Mucosa of stomach (tissue), 1 donor: Measurements from ENCODE around the gene MCEMP1.

Experiments used
- H3K27me3 ChIP-seq: one replicate; pipeline ENCODE4 v1.7.0; 2013; ENCODE audit warnings: mild to moderate bottlenecking, low read length; ENCODE audit not compliant: control insufficient read depth, insufficient read depth
- H3K36me3 ChIP-seq: one replicate; pipeline ENCODE4 v1.7.0; 2013; ENCODE audit warnings: low read length; ENCODE audit not compliant: control insufficient read depth, insufficient read depth
- H3K4me1 ChIP-seq: one replicate; pipeline ENCODE4 v1.7.0; 2013; ENCODE audit warnings: mild to moderate bottlenecking, low read length; ENCODE audit not compliant: control insufficient read depth, insufficient read depth
- H3K4me3 ChIP-seq: one replicate; pipeline ENCODE4 v1.7.0; 2013; ENCODE audit warnings: low read length
- H3K9ac ChIP-seq: one replicate; pipeline ENCODE4 v1.7.0; 2013; ENCODE audit warnings: mild to moderate bottlenecking, low read length, moderate library complexity
- H3K9me3 ChIP-seq: one replicate; pipeline ENCODE4 v1.7.0; 2013; ENCODE audit warnings: mild to moderate bottlenecking, low read length, moderate library complexity; ENCODE audit not compliant: control insufficient read depth
- donor health status: Pancreatic carcinoma.

The MCEMP1 gene, protein sequence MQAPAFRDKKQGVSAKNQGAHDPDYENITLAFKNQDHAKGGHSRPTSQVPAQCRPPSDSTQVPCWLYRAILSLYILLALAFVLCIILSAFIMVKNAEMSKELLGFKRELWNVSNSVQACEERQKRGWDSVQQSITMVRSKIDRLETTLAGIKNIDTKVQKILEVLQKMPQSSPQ

DNA sequence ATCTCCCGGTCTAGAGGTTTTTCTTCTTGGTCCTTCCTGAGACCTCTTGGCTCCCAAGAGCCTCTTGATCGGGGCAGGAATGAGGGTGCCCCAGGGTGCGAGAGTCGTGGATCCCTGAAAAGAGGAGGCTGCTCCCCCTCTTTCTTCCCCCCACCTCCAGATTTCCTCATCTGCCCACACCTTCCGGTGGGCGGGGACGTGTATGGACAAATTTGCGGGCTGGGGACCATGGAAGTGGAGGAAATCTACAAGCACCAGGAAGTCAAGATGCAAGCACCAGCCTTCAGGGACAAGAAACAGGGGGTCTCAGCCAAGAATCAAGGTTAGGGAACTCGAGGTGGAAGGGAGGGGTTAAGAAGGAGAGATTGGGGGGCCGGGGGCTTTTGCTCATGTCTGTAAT, at the start of gene MCEMP1:
TSS of gene MCEMP1 (plus strand) at position 237 of the 400 bp plus-strand sequence. CDS start at position 268, 31 bp downstream.
- Histone ChIP-seq H3K4me1 (peaks cover 9% of the 10 kb centered on the region), H3K4me3 (no peak within 1 kb of the TSS)

DNA sequence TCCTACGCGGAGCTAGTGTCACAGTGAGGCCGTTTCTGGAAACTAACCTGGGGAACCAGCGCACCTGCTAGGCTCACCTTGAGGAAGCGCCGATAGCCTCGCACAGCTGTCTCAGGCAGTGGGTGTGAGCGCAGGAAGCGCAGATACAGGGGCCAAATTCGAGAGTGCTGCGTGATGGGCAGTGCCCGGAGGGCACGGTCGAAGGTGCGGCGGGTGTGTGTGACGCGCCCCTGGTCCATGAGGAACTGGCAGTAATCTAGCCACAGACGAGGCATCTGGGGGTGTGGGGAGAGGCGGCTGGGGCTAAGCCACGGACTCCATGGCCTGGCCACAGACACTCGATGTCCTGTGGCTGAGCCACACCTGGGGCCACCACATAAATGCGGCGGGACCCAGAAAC, 49.7 kb upstream of the MCEMP1 start:
- no peak overlapping the region for H3K4me3 ChIP-seq
- H3K27me3 ChIP-seq = no peaks in the 10 kb centered on the region
- peaks cover 8% of the 10 kb centered on the region for H3K36me3 ChIP-seq
- H3K4me1 ChIP-seq = peaks cover 21% of the 10 kb centered on the region
- no peak overlapping the region for H3K9ac ChIP-seq
- no peaks in the 10 kb centered on the region for H3K9me3 ChIP-seq

More for the DNA sequence above, at the start of gene MCEMP1:
- Histone ChIP-seq H3K9me3 (no peaks in the 10 kb centered on the region), H3K27me3 (peaks cover 28% of the 10 kb centered on the region), H3K9ac (no peak within 1 kb of the TSS), H3K36me3 (no peaks in the 10 kb centered on the region)

DNA sequence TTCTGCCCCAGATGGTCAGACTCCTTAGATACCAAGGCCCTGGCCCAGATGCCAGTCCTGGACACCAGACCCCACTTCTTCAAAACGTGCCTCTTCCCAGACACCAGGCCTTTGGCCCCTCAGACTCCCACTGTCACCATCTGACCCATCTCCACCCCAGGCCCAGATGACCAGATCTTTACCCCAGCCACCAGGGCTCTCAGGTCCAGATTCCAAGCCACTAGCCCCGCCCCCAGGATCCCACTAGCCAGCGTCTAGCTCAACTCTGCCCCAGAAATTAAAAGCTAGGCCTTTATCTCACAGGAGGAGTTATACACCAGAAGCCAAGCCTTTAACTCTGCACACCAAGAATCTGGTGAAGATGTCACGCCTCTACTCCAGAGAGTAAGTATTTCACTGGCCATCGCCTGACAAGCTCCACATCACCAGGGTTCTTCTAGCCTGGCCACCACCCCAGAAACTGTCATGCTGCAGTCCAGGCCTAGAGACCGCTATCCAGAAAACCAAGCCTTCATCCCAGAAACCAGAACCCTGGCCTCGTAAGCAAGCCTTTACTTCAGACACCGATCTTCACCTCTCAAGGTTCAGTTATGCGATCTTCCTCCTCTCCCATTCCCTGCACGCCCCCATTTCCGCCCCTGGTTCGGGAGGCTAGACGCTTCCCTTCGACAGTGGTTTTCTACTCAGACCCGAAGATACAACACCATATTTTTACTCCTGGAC, 48.1 kb upstream of the MCEMP1 start:
- peak overlapping the region; percentile 97 for H3K4me3 ChIP-seq
- no peaks in the 10 kb centered on the region for H3K27me3 ChIP-seq
- no peaks in the 10 kb centered on the region for H3K36me3 ChIP-seq
- H3K4me1 ChIP-seq = peaks cover 21% of the 10 kb centered on the region
- H3K9me3 ChIP-seq = no peaks in the 10 kb centered on the region
- H3K9ac ChIP-seq = peak overlapping the region; percentile 97

DNA sequence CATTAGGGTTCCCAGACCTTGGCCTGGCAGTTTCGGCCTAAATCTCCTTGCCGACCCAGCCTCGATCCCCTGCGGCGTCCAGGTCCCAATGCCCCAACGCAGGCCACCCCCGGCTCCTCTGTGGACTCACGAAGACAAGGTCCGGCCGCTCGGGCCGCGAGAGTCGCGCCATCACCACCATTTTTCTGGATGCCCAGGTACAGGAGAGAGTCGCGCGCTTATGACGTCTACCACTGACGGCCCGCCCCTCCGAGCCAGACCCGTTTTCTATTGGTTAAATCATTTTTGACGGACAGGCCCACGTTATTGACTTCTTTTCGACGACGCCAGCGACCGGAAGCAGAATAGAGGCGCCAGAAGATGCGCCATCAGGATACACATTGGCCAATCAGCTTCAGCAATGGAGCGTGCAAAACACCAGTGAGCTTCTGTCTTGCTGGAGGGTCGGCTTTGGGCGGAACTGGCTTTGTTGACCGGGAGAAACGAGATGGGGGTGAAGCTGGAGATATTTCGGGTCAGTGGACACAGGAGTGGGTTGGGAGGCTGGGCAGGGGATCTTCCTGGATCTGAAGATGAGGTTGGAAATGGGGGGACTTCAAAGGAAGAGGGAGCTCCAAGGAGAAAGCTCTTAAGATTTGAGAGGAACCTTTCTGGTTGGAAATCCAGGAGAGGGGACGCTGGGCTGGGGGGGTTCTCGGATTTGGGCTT, 47.4 kb upstream of the MCEMP1 start, which contains the start of the genes PET100 and XAB2:
TSS of gene PET100 (plus strand) at position 447 of the 708 bp plus-strand sequence. CDS start at position 488, 41 bp downstream.
TSS of gene XAB2 (minus strand) at position 199 of the 708 bp plus-strand sequence. CDS start at position 181, 18 bp downstream.
- Histone ChIP-seq H3K27me3 (no peaks in the 10 kb centered on the region), H3K9ac (peak within 1 kb of the TSS; percentile 97), H3K4me1 (peaks cover 21% of the 10 kb centered on the region), H3K4me3 (peak within 1 kb of the TSS; percentile 97), H3K9me3 (no peaks in the 10 kb centered on the region), H3K36me3 (no peaks in the 10 kb centered on the region)

DNA sequence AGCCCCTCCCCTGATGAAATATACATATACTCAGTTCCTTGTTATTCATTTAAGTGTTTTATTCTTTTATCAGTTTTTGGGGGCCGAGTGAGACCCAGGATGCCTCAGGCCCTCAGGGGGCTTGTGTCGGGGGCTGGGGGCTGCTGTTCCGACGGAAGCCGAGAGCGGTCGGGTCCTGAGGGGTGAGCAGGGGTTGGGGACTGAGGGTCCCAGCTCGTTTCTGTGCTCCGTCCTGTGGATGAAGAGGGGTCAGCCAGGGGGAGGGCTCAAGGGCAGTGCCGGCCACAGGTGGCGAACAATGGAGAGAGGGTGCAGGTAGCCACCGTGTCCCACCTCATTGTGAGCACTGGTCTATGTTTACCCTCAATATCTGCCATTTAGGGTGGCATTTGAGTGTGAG, 45.3 kb upstream of the MCEMP1 start:
- H3K4me1 ChIP-seq = peaks cover 21% of the 10 kb centered on the region
- H3K9ac ChIP-seq = no peak overlapping the region
- H3K36me3 ChIP-seq = no peaks in the 10 kb centered on the region
- H3K9me3 ChIP-seq = no peaks in the 10 kb centered on the region
- no peaks in the 10 kb centered on the region for H3K27me3 ChIP-seq
- H3K4me3 ChIP-seq = no peak overlapping the region

DNA sequence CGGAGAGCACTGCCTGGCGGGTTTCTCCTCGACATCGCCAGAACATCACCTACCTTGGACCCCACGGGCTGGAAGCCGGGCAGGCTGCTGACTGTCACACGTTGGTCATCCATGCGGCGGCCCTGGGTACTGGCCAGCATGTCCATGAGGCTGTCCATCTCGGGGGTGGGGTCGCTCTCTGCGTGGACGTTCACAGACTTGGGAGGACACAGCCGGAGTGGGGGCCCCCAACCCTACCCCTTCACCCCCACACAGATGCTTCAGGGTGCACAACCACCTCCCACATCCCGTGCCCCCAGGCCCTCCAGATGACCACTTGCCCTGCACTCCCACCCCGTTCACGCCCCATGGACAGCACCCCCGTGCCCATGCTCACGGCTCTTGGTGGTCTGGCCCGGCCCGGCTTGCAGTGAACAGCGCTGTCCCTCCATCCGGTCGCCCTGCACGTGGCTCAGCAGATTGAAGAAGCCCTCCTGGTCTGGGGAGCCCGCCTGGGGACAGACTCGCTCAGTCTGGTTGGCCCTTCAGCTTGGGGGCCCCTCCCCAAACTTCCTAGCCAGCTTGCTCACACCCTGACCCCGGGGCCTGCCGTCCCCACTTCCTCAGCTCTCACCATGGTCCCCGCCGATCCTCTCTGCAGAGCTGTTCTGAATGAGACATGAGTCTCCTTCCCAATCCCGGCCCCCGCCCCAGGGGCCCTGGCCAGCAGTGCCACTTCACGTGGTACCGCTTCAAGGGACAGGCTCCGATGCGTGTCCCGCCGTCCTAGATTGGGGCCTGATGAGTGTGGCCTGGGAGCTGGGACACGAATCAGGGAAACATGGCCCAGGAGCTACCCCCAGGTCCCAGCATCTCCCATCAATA, 44.3 kb upstream of the MCEMP1 start:
- H3K4me1 ChIP-seq = peaks cover 24% of the 10 kb centered on the region
- H3K36me3 ChIP-seq = no peaks in the 10 kb centered on the region
- H3K4me3 ChIP-seq = no peak overlapping the region
- H3K9ac ChIP-seq = no peak overlapping the region
- no peaks in the 10 kb centered on the region for H3K9me3 ChIP-seq
- H3K27me3 ChIP-seq = no peaks in the 10 kb centered on the region

DNA sequence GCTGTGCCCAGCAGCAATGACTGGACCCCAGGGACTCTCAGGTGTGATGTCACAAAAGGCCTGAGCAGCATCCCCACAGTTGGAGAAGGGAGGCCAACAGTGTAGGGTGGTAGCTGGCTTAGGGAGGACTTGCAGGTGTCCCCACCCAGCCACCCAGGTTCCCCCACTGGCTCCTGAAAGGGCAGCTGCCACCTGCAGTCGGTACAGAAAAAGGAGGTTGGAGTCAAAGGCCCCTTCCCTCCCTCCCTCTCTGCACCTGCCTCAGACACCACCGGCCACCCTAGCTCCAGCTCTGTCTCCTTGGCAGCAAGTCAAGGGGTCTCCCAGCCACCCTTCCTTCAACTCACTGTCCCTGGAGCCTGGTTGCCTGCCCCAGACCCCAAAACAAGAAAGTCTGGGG, 43.2 kb upstream of the MCEMP1 start, which contains the start of gene PCP2:
TSS of gene PCP2 (minus strand) at position 22 of the 400 bp plus-strand sequence. CDS start 262 bp downstream, outside the sequence.
- H3K9ac ChIP-seq = no peak within 1 kb of the TSS
- no peaks in the 10 kb centered on the region for H3K27me3 ChIP-seq
- H3K4me1 ChIP-seq = peaks cover 21% of the 10 kb centered on the region
- no peaks in the 10 kb centered on the region for H3K9me3 ChIP-seq
- no peaks in the 10 kb centered on the region for H3K36me3 ChIP-seq
- H3K4me3 ChIP-seq = no peak within 1 kb of the TSS

DNA sequence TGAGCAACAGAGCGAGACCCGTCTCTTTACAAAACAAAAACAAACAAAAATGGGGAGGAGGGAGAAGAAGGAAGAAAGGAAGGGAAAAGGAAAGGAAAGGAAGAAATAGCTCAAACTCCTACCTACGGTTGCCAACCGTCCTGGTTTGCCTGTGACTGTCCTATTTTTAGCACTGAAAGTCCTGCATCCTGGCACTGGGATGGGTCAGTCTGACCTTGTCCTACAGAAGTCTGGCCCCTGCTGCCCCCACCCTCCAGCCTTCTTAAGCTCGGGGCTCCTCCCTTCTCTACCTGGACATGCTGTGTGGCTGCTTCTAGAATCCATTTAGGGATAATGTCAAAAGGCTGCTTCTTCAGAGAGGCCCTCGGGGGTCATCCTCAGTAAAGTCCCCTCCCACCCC, 41.2 kb upstream of the MCEMP1 start:
- H3K9ac ChIP-seq = no peak overlapping the region
- peaks cover 12% of the 10 kb centered on the region for H3K4me1 ChIP-seq
- no peak overlapping the region for H3K4me3 ChIP-seq
- no peaks in the 10 kb centered on the region for H3K27me3 ChIP-seq
- no peaks in the 10 kb centered on the region for H3K9me3 ChIP-seq
- peaks cover 11% of the 10 kb centered on the region for H3K36me3 ChIP-seq

DNA sequence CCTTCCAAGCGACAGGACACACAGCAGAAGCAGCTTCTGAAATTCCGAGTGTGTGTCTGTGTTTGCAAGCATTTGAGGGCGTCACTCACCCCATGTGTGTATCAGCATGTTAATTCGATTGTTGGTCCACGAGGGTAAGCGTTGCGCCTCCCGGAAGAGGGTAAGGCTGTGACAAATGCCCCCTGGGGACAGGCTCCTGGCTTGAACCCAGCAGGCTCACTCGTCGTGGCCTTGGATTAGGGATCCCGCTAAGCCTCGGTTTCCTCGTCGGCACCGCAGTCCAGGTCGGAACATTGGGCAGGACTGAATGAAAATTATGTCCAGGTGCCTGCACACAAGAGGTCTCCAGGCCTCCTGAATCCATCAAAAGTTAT, 40.6 kb upstream of the MCEMP1 start:
- Histone ChIP-seq H3K27me3 (no peaks in the 10 kb centered on the region), H3K9ac (no peak overlapping the region), H3K36me3 (peaks cover 11% of the 10 kb centered on the region), H3K9me3 (no peaks in the 10 kb centered on the region), H3K4me3 (no peak overlapping the region), H3K4me1 (peaks cover 8% of the 10 kb centered on the region)

DNA sequence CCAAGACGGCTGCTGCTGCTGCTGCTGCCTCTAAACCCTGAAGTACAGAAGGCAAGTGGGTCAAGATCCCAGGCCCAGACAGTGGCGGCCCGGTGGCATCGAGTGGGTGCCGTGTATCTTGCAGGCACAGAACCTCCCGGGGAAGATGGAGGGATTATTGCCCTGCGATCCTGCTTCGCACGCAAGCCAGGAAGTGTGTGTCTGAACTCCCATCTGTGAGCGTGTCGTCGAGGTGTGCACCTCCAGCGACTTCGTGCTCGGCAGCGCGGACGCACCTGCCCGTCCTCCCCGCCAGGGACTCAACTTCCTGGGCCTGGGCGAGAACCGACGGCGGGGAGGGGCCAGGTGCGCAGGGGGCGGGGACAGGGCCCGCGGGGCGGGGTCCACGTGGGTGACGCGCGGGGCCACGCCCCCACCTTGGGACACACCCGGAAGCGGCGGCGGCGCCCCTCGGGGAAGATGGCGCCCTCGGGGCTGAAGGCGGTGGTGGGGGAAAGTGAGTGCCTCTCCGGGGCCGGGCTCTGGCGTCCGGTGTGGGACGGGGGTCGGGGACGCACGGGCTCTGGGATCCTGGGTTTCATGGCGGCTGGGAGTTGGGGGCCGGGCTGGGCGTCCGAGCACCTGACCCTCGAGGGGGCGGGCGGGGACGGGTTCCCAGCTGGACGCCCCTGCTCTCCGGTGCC, 40.1 kb upstream of the MCEMP1 start, which contains the start of gene STXBP2:
TSS of gene STXBP2 (plus strand) at position 420 of the 683 bp plus-strand sequence. CDS start at position 460, 40 bp downstream.
- H3K36me3 ChIP-seq = peaks cover 11% of the 10 kb centered on the region
- H3K27me3 ChIP-seq = no peaks in the 10 kb centered on the region
- H3K9ac ChIP-seq = peak within 1 kb of the TSS; percentile 93
- no peaks in the 10 kb centered on the region for H3K9me3 ChIP-seq
- H3K4me1 ChIP-seq = peaks cover 8% of the 10 kb centered on the region
- peak within 1 kb of the TSS; percentile 88 for H3K4me3 ChIP-seq
